ENCODE data around the gene GPC5. TPM values are rescaled to one million over a fixed set of nuclear protein-coding genes. Genes with fewer than 3 reads are reported as not detected.

GPC5 gene
- total RNA-seq, 2 experiments from 2014 or later, result 0.06 TPM; not detected in 1

- Mint-ChIP-seq H3K27ac (no peak overlapping the region), H3K36me3 (ENCODE audit: low read depth) (no peaks in the 10 kb centered on the region), H3K4me3 (no peak overlapping the region), H3K4me1 (no peaks in the 10 kb centered on the region), H3K9me3 (peaks cover 2% of the 10 kb centered on the region), H3K27me3 (no peaks in the 10 kb centered on the region)
- no peak for DNase-seq
- ChIA-PET CTCF (no interaction called here), POLR2A (no interaction called here)
These were observed 1150.9 kb downstream of the GPC5 start for GRCh38 chr13:92549276-92549675.

- POLR2A ChIA-PET, result no interaction called here
These were observed 1155.2 kb downstream of the GPC5 start for GRCh38 chr13:92553470-92554114.

GRCh38 chr13:92560883-92561282, 1162.5 kb downstream of the GPC5 start:
- DNase-seq, result no peak
- peaks cover 6% of the 10 kb centered on the region for H3K9me3 Mint-ChIP-seq
- ChIA-PET POLR2A (no interaction called here), CTCF (no interaction called here)
- H3K27me3 Mint-ChIP-seq, result no peaks in the 10 kb centered on the region
- H3K36me3 Mint-ChIP-seq (ENCODE audit: low read depth), result no peaks in the 10 kb centered on the region
- no peak overlapping the region for H3K27ac Mint-ChIP-seq
- no peaks in the 10 kb centered on the region for H3K4me1 Mint-ChIP-seq
- H3K4me3 Mint-ChIP-seq, result no peak overlapping the region

More at GRCh38 chr13:92553470-92554114, 1155.2 kb downstream of the GPC5 start:
- CTCF ChIA-PET, result no interaction called here
- H3K36me3 Mint-ChIP-seq (ENCODE audit: low read depth), result no peaks in the 10 kb centered on the region
- H3K27ac Mint-ChIP-seq, result no peak overlapping the region
- peaks cover under 1% of the 10 kb centered on the region for H3K9me3 Mint-ChIP-seq
- H3K4me3 Mint-ChIP-seq, result no peak overlapping the region
- no peaks in the 10 kb centered on the region for H3K27me3 Mint-ChIP-seq
- H3K4me1 Mint-ChIP-seq, result no peaks in the 10 kb centered on the region
- DNase-seq, result no peak

- no peaks in the 10 kb centered on the region for H3K36me3 Mint-ChIP-seq (ENCODE audit: low read depth)
- no peak for DNase-seq
- CTCF ChIA-PET, result no interaction called here
- peaks cover 10% of the 10 kb centered on the region for H3K9me3 Mint-ChIP-seq
- H3K4me1 Mint-ChIP-seq, result no peaks in the 10 kb centered on the region
- no peak overlapping the region for H3K4me3 Mint-ChIP-seq
- no peaks in the 10 kb centered on the region for H3K27me3 Mint-ChIP-seq
- POLR2A ChIA-PET, result no interaction called here
- H3K27ac Mint-ChIP-seq, result no peak overlapping the region
These were observed 1166.5 kb downstream of the GPC5 start for GRCh38 chr13:92564942-92565341.

GRCh38 chr13:92566767-92567166, 1168.3 kb downstream of the GPC5 start:
- DNase-seq, result no peak
- Mint-ChIP-seq H3K27me3 (no peaks in the 10 kb centered on the region), H3K36me3 (ENCODE audit: low read depth) (no peaks in the 10 kb centered on the region), H3K4me1 (no peaks in the 10 kb centered on the region), H3K27ac (no peak overlapping the region), H3K4me3 (no peak overlapping the region), H3K9me3 (peaks cover 11% of the 10 kb centered on the region)
- CTCF ChIA-PET, result interaction anchor here (0.6 kb wide), 1 partner anchor 399 kb away, joined by 3 read pairs; no protein-coding TSS in a partner anchor
- POLR2A ChIA-PET, result no interaction called here

GRCh38 chr13:92572190-92572589, 1173.8 kb downstream of the GPC5 start:
- H3K4me1 Mint-ChIP-seq, result no peaks in the 10 kb centered on the region
- H3K36me3 Mint-ChIP-seq (ENCODE audit: low read depth), result no peaks in the 10 kb centered on the region
- H3K9me3 Mint-ChIP-seq, result peaks cover 8% of the 10 kb centered on the region
- H3K27ac Mint-ChIP-seq, result no peak overlapping the region
- POLR2A ChIA-PET, result no interaction called here
- no peak for DNase-seq
- CTCF ChIA-PET, result no interaction called here
- no peak overlapping the region for H3K4me3 Mint-ChIP-seq
- H3K27me3 Mint-ChIP-seq, result no peaks in the 10 kb centered on the region

- no peaks in the 10 kb centered on the region for H3K36me3 Mint-ChIP-seq (ENCODE audit: low read depth)
- ChIA-PET POLR2A (no interaction called here), CTCF (interaction anchor here (0.5 kb wide), 1 partner anchor 204 kb away, joined by 4 read pairs; no protein-coding TSS in a partner anchor)
- H3K27ac Mint-ChIP-seq, result no peak overlapping the region
- peaks cover 5% of the 10 kb centered on the region for H3K9me3 Mint-ChIP-seq
- no peak for DNase-seq
- H3K4me3 Mint-ChIP-seq, result no peak overlapping the region
- H3K4me1 Mint-ChIP-seq, result no peaks in the 10 kb centered on the region
- no peaks in the 10 kb centered on the region for H3K27me3 Mint-ChIP-seq
These were observed 1175.1 kb downstream of the GPC5 start for GRCh38 chr13:92573467-92574057.

- Mint-ChIP-seq H3K27me3 (no peaks in the 10 kb centered on the region), H3K9me3 (peaks cover 5% of the 10 kb centered on the region), H3K4me3 (no peak overlapping the region), H3K4me1 (no peaks in the 10 kb centered on the region), H3K36me3 (ENCODE audit: low read depth) (no peaks in the 10 kb centered on the region), H3K27ac (no peak overlapping the region)
- DNase-seq, result no peak
- CTCF ChIA-PET, result no interaction called here
- POLR2A ChIA-PET, result no interaction called here
These were observed 1176.1 kb downstream of the GPC5 start for GRCh38 chr13:92574499-92574898.

- Mint-ChIP-seq H3K36me3 (ENCODE audit: low read depth) (no peaks in the 10 kb centered on the region), H3K9me3 (peaks cover 4% of the 10 kb centered on the region), H3K4me1 (no peaks in the 10 kb centered on the region), H3K27me3 (no peaks in the 10 kb centered on the region), H3K27ac (no peak overlapping the region), H3K4me3 (no peak overlapping the region)
- POLR2A ChIA-PET, result no interaction called here
- CTCF ChIA-PET, result no interaction called here
- DNase-seq, result no peak
These were observed 1177.4 kb downstream of the GPC5 start for GRCh38 chr13:92575777-92576176.

GRCh38 chr13:92578358-92578757, 1179.9 kb downstream of the GPC5 start:
- Mint-ChIP-seq H3K4me3 (no peak overlapping the region), H3K9me3 (no peaks in the 10 kb centered on the region), H3K27me3 (no peaks in the 10 kb centered on the region), H3K36me3 (ENCODE audit: low read depth) (no peaks in the 10 kb centered on the region), H3K4me1 (no peaks in the 10 kb centered on the region), H3K27ac (no peak overlapping the region)
- DNase-seq, result no peak
- CTCF ChIA-PET, result no interaction called here
- POLR2A ChIA-PET, result no interaction called here

- no peaks in the 10 kb centered on the region for H3K36me3 Mint-ChIP-seq (ENCODE audit: low read depth)
- H3K4me1 Mint-ChIP-seq, result no peaks in the 10 kb centered on the region
- H3K4me3 Mint-ChIP-seq, result no peak overlapping the region
- no peak for DNase-seq
- no peak overlapping the region for H3K27ac Mint-ChIP-seq
- ChIA-PET POLR2A (no interaction called here), CTCF (no interaction called here)
- peaks cover 19% of the 10 kb centered on the region for H3K9me3 Mint-ChIP-seq
- H3K27me3 Mint-ChIP-seq, result no peaks in the 10 kb centered on the region
These were observed 1191.5 kb downstream of the GPC5 start for GRCh38 chr13:92589955-92590354.

- H3K36me3 Mint-ChIP-seq (ENCODE audit: low read depth), result no peaks in the 10 kb centered on the region
- no peak overlapping the region for H3K4me3 Mint-ChIP-seq
- H3K27ac Mint-ChIP-seq, result no peak overlapping the region
- POLR2A ChIA-PET, result no interaction called here
- CTCF ChIA-PET, result no interaction called here
- no peak for DNase-seq
- H3K27me3 Mint-ChIP-seq, result no peaks in the 10 kb centered on the region
- H3K4me1 Mint-ChIP-seq, result no peaks in the 10 kb centered on the region
- H3K9me3 Mint-ChIP-seq, result peaks cover 16% of the 10 kb centered on the region
These were observed 1192.1 kb downstream of the GPC5 start for GRCh38 chr13:92590503-92590908.

GRCh38 chr13:92591117-92591516, 1192.7 kb downstream of the GPC5 start:
- Mint-ChIP-seq H3K9me3 (peaks cover 13% of the 10 kb centered on the region), H3K4me3 (no peak overlapping the region), H3K4me1 (no peaks in the 10 kb centered on the region), H3K27me3 (no peaks in the 10 kb centered on the region), H3K36me3 (ENCODE audit: low read depth) (no peaks in the 10 kb centered on the region), H3K27ac (no peak overlapping the region)
- POLR2A ChIA-PET, result no interaction called here
- CTCF ChIA-PET, result no interaction called here
- DNase-seq, result no peak

GRCh38 chr13:92592757-92593156, 1194.3 kb downstream of the GPC5 start:
- ChIA-PET POLR2A (no interaction called here), CTCF (no interaction called here)
- Mint-ChIP-seq H3K9me3 (peaks cover 13% of the 10 kb centered on the region), H3K4me3 (no peak overlapping the region), H3K27ac (no peak overlapping the region), H3K36me3 (ENCODE audit: low read depth) (no peaks in the 10 kb centered on the region), H3K4me1 (no peaks in the 10 kb centered on the region), H3K27me3 (no peaks in the 10 kb centered on the region)
- DNase-seq, result no peak
